GM23338 (cell line): ENCODE data around the gene STEAP2. TPM values are rescaled to one million over a fixed set of nuclear protein-coding genes. Genes with fewer than 3 reads are reported as not detected.

ENCODE experiments used
- ATAC-seq: fragments of 200-7000 bp; cut with Tn5 transposase; 3 replicates; pipeline ENCODE4 v1.9.1; 2020
- DNase-seq: peaks from one replicate; pipeline ENCODE4 v3.0.0-alpha.2; 2015; ENCODE audit warnings: low spot score
- H2AFZ ChIP-seq: fragments of 200-600 bp; sonication (generic); 2 replicates; pipeline ENCODE4 v1.8.0; 2016; ENCODE audit warnings: antibody characterized with exemption, mild to moderate bottlenecking, moderate library complexity
- H3F3A ChIP-seq: fragments of 200-600 bp; sonication (generic); replicated peaks from 2 replicates; pipeline ENCODE4 v1.8.0; 2017; ENCODE audit warnings: antibody characterized with exemption, mixed run types, low read depth
- H3K27ac ChIP-seq: fragments of 200-600 bp; sonication (generic); 2 replicates; pipeline ENCODE4 v1.6.1; 2016; ENCODE audit warnings: low read depth
- H3K27me3 ChIP-seq: fragments of 200-600 bp; sonication (generic); 2 replicates; pipeline ENCODE4 v1.8.0; 2016; ENCODE audit warnings: mild to moderate bottlenecking, mixed run types, moderate library complexity; ENCODE audit not compliant: insufficient read depth
- H3K36me3 ChIP-seq: fragments of 200-600 bp; sonication (generic); 2 replicates; pipeline ENCODE4 v1.8.0; 2016; ENCODE audit warnings: mild to moderate bottlenecking; ENCODE audit not compliant: insufficient read depth
- H3K4me1 ChIP-seq: fragments of 200-600 bp; sonication (generic); 2 replicates; pipeline ENCODE4 v1.8.0; 2016; ENCODE audit warnings: mild to moderate bottlenecking, moderate library complexity; ENCODE audit not compliant: insufficient read depth
- H3K4me2 ChIP-seq: fragments of 200-600 bp; sonication (generic); 2 replicates; pipeline ENCODE4 v1.7.1; 2017; ENCODE audit warnings: mixed run types
- H3K4me3 ChIP-seq: fragments of 200-600 bp; sonication (generic); 2 replicates; pipeline ENCODE4 v1.6.1; 2016; ENCODE audit warnings: mixed run types
- H3K79me2 ChIP-seq: fragments of 200-600 bp; sonication (generic); replicated peaks from 2 replicates; pipeline ENCODE4 v1.8.0; 2017; ENCODE audit warnings: mild to moderate bottlenecking; ENCODE audit not compliant: insufficient read depth
- H3K9me2 ChIP-seq: fragments of 200-600 bp; sonication (generic); 2 replicates; pipeline ENCODE4 v1.8.0; 2017; ENCODE audit not compliant: insufficient read depth
- H4K20me1 ChIP-seq: fragments of 200-600 bp; sonication (generic); replicated peaks from 2 replicates; pipeline ENCODE4 v1.8.0; 2017; ENCODE audit warnings: mild to moderate bottlenecking; ENCODE audit not compliant: insufficient read depth
- H3K27ac Mint-ChIP-seq: 2 replicates; pipeline ENCODE4 v1.8.0; 2020; ENCODE audit warnings: inconsistent platforms, mild to moderate bottlenecking, moderate library complexity, mixed read lengths
- H3K27me3 Mint-ChIP-seq: 3 replicates; pipeline ENCODE4 v1.8.0; 2022; ENCODE audit warnings: low read depth, mild to moderate bottlenecking, moderate library complexity, mixed read lengths, inconsistent platforms; ENCODE audit not compliant: insufficient read depth, poor library complexity
- H3K36me3 Mint-ChIP-seq: 3 replicates; pipeline ENCODE4 v1.8.0; 2021; ENCODE audit warnings: low read depth, mild to moderate bottlenecking, inconsistent platforms, moderate library complexity, mixed read lengths
- H3K4me1 Mint-ChIP-seq: 3 replicates; pipeline ENCODE4 v1.8.0; 2020; ENCODE audit warnings: mild to moderate bottlenecking, inconsistent platforms, mixed read lengths
- H3K4me3 Mint-ChIP-seq: 3 replicates; pipeline ENCODE4 v1.8.0; 2021; ENCODE audit warnings: moderate library complexity, mild to moderate bottlenecking, inconsistent platforms, mixed read lengths
- H3K9me3 Mint-ChIP-seq: 3 replicates; pipeline ENCODE4 v1.8.0; 2020; ENCODE audit warnings: moderate library complexity, mild to moderate bottlenecking, inconsistent platforms, mixed read lengths
- CREB1 ChIP-seq: fragments of 250-450 bp; sonication (Bioruptor Pico); IDR thresholded peaks from 2 replicates; pipeline ENCODE4 v1.5.0; 2020; ENCODE audit warnings: low read depth, mild to moderate bottlenecking, moderate library complexity
- EZH2 ChIP-seq: fragments of 200-600 bp; sonication (generic); IDR thresholded peaks from one replicate; pipeline ENCODE4 v1.8.0; 2017; ENCODE audit warnings: antibody characterized with exemption, mild to moderate bottlenecking, low read depth; ENCODE audit not compliant: unreplicated experiment
- JUNB ChIP-seq: IDR thresholded peaks from one replicate; pipeline ENCODE4 v1.6.1; 2016; ENCODE audit warnings: antibody characterized with exemption; ENCODE audit not compliant: unreplicated experiment
- NANOG ChIP-seq: IDR thresholded peaks from 2 replicates; pipeline ENCODE4 v1.6.1; 2016; ENCODE audit warnings: antibody characterized with exemption, borderline replicate concordance
- POLR2AphosphoS5 ChIP-seq: IDR thresholded peaks from 2 replicates; pipeline ENCODE4 v1.6.1; 2016; ENCODE audit warnings: antibody characterized with exemption, low read depth
- ZNF114 ChIP-seq: fragments of 250-450 bp; sonication (Bioruptor Pico); IDR thresholded peaks from 2 replicates; pipeline ENCODE4 v1.5.0; 2020; ENCODE audit warnings: mild to moderate bottlenecking, moderate library complexity
- ZNF331 ChIP-seq: fragments of 250-450 bp; sonication (Bioruptor Pico); IDR thresholded peaks from 2 replicates; pipeline ENCODE4 v1.5.0; 2020; ENCODE audit warnings: low read depth, mild to moderate bottlenecking, moderate library complexity
- polyA plus RNA-seq: library from polyadenylated mRNA; unstranded; fragments of >200 nt; fragmentation: Nextera tagmentation; extraction: Ambion mirVana; gene quantifications from 2 replicates; pipeline ENCODE4 v1.2.1, GENCODE V29; 2016
- total RNA-seq: library from RNA; depleted of rRNA; stranded (reverse); fragments of >200 nt; shearing (Covaris generic); gene quantifications from 2 replicates; pipeline ENCODE4 v1.2.3, GENCODE V29; 2014
- TF ChIP-seq, protein P1 (sequence below), 2 experiments: fragments of 200-600 bp in 1 of 2; sonication (generic) in 1 of 2; conservative IDR thresholded peaks; 2 replicates each; pipeline versions ENCODE4 v1.5.1 to v1.6.1; 2016 to 2017; ENCODE audit warnings: antibody characterized with exemption in 2 of 2, low read depth in 2 of 2, mild to moderate bottlenecking in 2 of 2, moderate library complexity in 1 of 2
- TF ChIP-seq, protein P2 (sequence below): fragments of 250-450 bp; sonication (Bioruptor Pico); IDR thresholded peaks from 2 replicates; pipeline ENCODE4 v1.5.0; 2020; ENCODE audit warnings: mild to moderate bottlenecking, moderate library complexity
- TF ChIP-seq, protein P3 (sequence below): IDR thresholded peaks from 2 replicates; pipeline ENCODE4 v1.6.1; 2016; ENCODE audit warnings: antibody characterized with exemption

The STEAP2 gene
- total and polyA plus RNA-seq, 2 experiments from 2014 or later = 13.1 to 22.0 TPM

DNA sequence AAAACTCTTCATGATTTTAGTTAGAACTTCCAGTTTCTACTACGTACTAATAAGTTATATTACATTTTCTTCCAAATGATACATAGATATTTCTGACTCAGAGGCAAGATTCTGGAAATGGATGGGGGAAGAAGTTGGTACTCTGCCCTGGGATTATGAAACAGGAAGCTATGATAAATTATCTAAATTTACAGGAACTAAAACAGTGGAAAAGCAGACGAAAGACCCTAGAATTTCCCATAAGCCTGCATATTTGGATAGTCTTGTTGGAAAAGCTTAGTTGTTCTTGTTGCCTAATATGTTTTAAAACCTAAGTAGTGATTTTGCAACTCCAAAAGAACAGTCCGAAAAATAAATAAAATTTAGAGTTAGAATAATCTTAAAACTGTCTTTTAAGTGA lies 55.3 kb downstream of the STEAP2 start:
- Histone ChIP-seq H3K27me3 (no peaks in the 10 kb centered on the region), H3K79me2 (no peaks in the 10 kb centered on the region), H3K9me2 (no peaks in the 10 kb centered on the region), H3K4me2 (no peak overlapping the region), H3K4me1 (no peaks in the 10 kb centered on the region), H4K20me1 (no peaks in the 10 kb centered on the region), H3K27ac (no peak overlapping the region), H3K4me3 (no peak overlapping the region), H3K36me3 (no peaks in the 10 kb centered on the region), H2AFZ (no peak overlapping the region), H3F3A (no peaks in the 10 kb centered on the region)
- no peak for DNase-seq
- H3K27ac Mint-ChIP-seq = no peak overlapping the region
- no peak for ATAC-seq
- no peak overlapping the region for H3K4me3 Mint-ChIP-seq
- no peaks in the 10 kb centered on the region for H3K9me3 Mint-ChIP-seq
- no peaks in the 10 kb centered on the region for H3K27me3 Mint-ChIP-seq
- TF ChIP-seq EZH2 (no peak), ZNF114 (no peak), JUNB (no peak), ZNF331 (CRISPR knock-in tag) (no peak), CREB1 (CRISPR knock-in tag) (no peak), POLR2AphosphoS5 (no peak), NANOG (no peak)
- TF ChIP-seq, protein P1, sequence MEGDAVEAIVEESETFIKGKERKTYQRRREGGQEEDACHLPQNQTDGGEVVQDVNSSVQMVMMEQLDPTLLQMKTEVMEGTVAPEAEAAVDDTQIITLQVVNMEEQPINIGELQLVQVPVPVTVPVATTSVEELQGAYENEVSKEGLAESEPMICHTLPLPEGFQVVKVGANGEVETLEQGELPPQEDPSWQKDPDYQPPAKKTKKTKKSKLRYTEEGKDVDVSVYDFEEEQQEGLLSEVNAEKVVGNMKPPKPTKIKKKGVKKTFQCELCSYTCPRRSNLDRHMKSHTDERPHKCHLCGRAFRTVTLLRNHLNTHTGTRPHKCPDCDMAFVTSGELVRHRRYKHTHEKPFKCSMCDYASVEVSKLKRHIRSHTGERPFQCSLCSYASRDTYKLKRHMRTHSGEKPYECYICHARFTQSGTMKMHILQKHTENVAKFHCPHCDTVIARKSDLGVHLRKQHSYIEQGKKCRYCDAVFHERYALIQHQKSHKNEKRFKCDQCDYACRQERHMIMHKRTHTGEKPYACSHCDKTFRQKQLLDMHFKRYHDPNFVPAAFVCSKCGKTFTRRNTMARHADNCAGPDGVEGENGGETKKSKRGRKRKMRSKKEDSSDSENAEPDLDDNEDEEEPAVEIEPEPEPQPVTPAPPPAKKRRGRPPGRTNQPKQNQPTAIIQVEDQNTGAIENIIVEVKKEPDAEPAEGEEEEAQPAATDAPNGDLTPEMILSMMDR (conservative IDR thresholded peaks at IDR 0.05; ENCODE audit: low read depth in 2 of 2) = no peak
- TF ChIP-seq, protein P2, sequence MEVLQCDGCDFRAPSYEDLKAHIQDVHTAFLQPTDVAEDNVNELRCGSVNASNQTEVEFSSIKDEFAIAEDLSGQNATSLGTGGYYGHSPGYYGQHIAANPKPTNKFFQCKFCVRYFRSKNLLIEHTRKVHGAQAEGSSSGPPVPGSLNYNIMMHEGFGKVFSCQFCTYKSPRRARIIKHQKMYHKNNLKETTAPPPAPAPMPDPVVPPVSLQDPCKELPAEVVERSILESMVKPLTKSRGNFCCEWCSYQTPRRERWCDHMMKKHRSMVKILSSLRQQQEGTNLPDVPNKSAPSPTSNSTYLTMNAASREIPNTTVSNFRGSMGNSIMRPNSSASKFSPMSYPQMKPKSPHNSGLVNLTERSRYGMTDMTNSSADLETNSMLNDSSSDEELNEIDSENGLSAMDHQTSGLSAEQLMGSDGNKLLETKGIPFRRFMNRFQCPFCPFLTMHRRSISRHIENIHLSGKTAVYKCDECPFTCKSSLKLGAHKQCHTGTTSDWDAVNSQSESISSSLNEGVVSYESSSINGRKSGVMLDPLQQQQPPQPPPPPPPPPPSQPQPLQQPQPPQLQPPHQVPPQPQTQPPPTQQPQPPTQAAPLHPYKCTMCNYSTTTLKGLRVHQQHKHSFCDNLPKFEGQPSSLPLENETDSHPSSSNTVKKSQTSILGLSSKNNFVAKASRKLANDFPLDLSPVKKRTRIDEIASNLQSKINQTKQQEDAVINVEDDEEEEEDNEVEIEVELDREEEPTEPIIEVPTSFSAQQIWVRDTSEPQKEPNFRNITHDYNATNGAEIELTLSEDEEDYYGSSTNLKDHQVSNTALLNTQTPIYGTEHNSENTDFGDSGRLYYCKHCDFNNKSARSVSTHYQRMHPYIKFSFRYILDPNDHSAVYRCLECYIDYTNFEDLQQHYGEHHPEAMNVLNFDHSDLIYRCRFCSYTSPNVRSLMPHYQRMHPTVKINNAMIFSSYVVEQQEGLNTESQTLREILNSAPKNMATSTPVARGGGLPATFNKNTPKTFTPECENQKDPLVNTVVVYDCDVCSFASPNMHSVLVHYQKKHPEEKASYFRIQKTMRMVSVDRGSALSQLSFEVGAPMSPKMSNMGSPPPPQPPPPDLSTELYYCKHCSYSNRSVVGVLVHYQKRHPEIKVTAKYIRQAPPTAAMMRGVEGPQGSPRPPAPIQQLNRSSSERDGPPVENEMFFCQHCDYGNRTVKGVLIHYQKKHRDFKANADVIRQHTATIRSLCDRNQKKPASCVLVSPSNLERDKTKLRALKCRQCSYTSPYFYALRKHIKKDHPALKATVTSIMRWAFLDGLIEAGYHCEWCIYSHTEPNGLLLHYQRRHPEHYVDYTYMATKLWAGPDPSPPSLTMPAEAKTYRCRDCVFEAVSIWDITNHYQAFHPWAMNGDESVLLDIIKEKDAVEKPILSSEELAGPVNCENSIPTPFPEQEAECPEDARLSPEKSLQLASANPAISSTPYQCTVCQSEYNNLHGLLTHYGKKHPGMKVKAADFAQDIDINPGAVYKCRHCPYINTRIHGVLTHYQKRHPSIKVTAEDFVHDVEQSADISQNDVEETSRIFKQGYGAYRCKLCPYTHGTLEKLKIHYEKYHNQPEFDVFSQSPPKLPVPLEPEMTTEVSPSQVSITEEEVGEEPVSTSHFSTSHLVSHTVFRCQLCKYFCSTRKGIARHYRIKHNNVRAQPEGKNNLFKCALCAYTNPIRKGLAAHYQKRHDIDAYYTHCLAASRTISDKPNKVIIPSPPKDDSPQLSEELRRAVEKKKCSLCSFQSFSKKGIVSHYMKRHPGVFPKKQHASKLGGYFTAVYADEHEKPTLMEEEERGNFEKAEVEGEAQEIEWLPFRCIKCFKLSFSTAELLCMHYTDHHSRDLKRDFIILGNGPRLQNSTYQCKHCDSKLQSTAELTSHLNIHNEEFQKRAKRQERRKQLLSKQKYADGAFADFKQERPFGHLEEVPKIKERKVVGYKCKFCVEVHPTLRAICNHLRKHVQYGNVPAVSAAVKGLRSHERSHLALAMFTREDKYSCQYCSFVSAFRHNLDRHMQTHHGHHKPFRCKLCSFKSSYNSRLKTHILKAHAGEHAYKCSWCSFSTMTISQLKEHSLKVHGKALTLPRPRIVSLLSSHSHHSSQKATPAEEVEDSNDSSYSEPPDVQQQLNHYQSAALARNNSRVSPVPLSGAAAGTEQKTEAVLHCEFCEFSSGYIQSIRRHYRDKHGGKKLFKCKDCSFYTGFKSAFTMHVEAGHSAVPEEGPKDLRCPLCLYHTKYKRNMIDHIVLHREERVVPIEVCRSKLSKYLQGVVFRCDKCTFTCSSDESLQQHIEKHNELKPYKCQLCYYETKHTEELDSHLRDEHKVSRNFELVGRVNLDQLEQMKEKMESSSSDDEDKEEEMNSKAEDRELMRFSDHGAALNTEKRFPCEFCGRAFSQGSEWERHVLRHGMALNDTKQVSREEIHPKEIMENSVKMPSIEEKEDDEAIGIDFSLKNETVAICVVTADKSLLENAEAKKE = no peak
- TF ChIP-seq, protein P3, sequence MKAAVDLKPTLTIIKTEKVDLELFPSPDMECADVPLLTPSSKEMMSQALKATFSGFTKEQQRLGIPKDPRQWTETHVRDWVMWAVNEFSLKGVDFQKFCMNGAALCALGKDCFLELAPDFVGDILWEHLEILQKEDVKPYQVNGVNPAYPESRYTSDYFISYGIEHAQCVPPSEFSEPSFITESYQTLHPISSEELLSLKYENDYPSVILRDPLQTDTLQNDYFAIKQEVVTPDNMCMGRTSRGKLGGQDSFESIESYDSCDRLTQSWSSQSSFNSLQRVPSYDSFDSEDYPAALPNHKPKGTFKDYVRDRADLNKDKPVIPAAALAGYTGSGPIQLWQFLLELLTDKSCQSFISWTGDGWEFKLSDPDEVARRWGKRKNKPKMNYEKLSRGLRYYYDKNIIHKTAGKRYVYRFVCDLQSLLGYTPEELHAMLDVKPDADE = no peak
- no peaks in the 10 kb centered on the region for H3K4me1 Mint-ChIP-seq
- no peaks in the 10 kb centered on the region for H3K36me3 Mint-ChIP-seq
